Duodenal mucosa (tissue), 2 donors: Measurements from ENCODE around the gene SLC35F3.

ENCODE experiments used
- H3K27ac ChIP-seq: one replicate; pipeline ENCODE4 v1.7.0; 2013; ENCODE audit warnings: low read depth, low read length
- H3K27me3 ChIP-seq, 2 donors: one replicate each; pipeline ENCODE4 v1.7.0; 2013; ENCODE audit warnings: low read length in 2 of 2, control low read depth in 1 of 2; ENCODE audit not compliant: insufficient read depth in 2 of 2, control insufficient read depth in 1 of 2
- H3K36me3 ChIP-seq, 2 donors: one replicate each; pipeline ENCODE4 v1.7.0; 2013; ENCODE audit warnings: low read length in 2 of 2, control low read depth in 1 of 2; ENCODE audit not compliant: insufficient read depth in 2 of 2, control insufficient read depth in 1 of 2
- H3K4me1 ChIP-seq, 2 donors: one replicate each; pipeline ENCODE4 v1.7.0; 2013; ENCODE audit warnings: low read length in 2 of 2, control low read depth in 1 of 2; ENCODE audit not compliant: insufficient read depth in 2 of 2, control insufficient read depth in 1 of 2
- H3K4me3 ChIP-seq, 2 donors: one replicate each; pipeline ENCODE4 v1.7.0; 2013; ENCODE audit warnings: low read length in 2 of 2, low read depth in 1 of 2
- H3K9ac ChIP-seq, 2 donors: one replicate each; pipeline ENCODE4 v1.7.0; 2013; ENCODE audit warnings: low read length in 2 of 2, low read depth in 1 of 2
- H3K9me3 ChIP-seq, 2 donors: one replicate each; pipeline ENCODE4 v1.7.0; 2013; ENCODE audit warnings: low read length in 2 of 2, control low read depth in 1 of 2; ENCODE audit not compliant: control insufficient read depth in 1 of 2

SLC35F3 gene

GRCh38 chr1:234325878-234326496 is 421.5 kb downstream of the SLC35F3 start:
- Histone ChIP-seq H3K9ac (no peak overlapping the region), H3K4me3 (peak overlapping the region; percentile 43 to 57), H3K27me3 (peaks cover 7 to 26% of the 10 kb centered on the region in 2 donors), H3K4me1 (no peaks in the 10 kb centered on the region), H3K9me3 (no peaks in the 10 kb centered on the region), H3K27ac (no peak overlapping the region), H3K36me3 (no peaks in the 10 kb centered on the region)

GRCh38 chr1:234326497-234327366 is 422.3 kb downstream of the SLC35F3 start:
- Histone ChIP-seq H3K4me1 (no peaks in the 10 kb centered on the region), H3K27ac (no peak overlapping the region), H3K9me3 (no peaks in the 10 kb centered on the region), H3K4me3 (peak overlapping the region; percentile 43 to 57), H3K27me3 (peaks cover 7 to 27% of the 10 kb centered on the region in 2 donors), H3K9ac (no peak overlapping the region), H3K36me3 (no peaks in the 10 kb centered on the region)

- H3K4me1 ChIP-seq = no peaks in the 10 kb centered on the region
- H3K27me3 ChIP-seq = peaks cover 7 to 32% of the 10 kb centered on the region in 2 donors
- H3K36me3 ChIP-seq = no peaks in the 10 kb centered on the region
- no peak overlapping the region for H3K27ac ChIP-seq
- no peak overlapping the region for H3K4me3 ChIP-seq
- no peak overlapping the region for H3K9ac ChIP-seq
- H3K9me3 ChIP-seq = no peaks in the 10 kb centered on the region
These were observed 423.2 kb downstream of the SLC35F3 start for GRCh38 chr1:234327577-234328164.

DNA sequence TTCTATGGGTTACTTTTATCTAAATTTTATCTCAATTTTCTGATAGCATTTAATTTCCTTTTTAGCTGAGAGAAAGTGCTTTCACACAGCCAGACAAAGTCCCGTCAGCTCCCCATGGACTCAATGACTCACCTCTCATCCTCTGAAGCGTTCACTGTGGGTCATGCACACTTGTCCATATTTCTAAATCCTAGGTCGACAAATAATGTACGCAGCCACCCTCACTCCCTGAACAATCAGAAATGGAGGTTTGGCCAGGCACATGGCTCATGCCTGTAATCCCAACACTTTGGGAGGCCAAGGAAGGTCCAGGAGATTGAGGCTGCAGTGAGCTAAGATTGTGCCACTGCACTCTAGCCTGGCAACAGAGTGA is 426.4 kb downstream of the SLC35F3 start:
- Histone ChIP-seq H3K4me1 (no peaks in the 10 kb centered on the region), H3K9ac (no peak overlapping the region), H3K27me3 (peaks cover 0 to 13% of the 10 kb centered on the region in 2 donors), H3K9me3 (peaks cover 0 to under 1% of the 10 kb centered on the region in 2 donors), H3K27ac (no peak overlapping the region), H3K36me3 (no peaks in the 10 kb centered on the region), H3K4me3 (no peak overlapping the region)

DNA sequence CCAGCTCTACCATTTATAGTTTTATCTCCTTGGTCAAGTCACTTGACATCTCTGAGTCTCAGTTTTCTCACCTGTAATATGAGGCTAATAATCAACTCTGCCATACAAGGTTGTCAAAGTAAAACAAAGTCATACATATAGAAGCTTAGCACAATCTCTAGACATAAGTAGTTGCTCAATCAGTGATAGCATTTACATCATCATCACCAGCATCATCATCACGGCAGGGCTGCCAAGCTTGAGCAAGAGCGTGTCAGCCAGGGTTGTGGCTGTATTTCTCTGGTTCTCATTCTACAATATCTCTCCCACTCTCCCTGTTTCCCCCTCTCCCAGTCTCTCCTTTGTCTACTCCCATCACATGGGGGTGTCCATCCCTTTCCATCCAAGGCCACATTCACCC is 427.0 kb downstream of the SLC35F3 start:
- Histone ChIP-seq H3K27me3 (peaks cover 0 to 8% of the 10 kb centered on the region in 2 donors), H3K27ac (no peak overlapping the region), H3K36me3 (no peaks in the 10 kb centered on the region), H3K4me3 (no peak overlapping the region), H3K9ac (no peak overlapping the region), H3K9me3 (peaks cover 0 to 7% of the 10 kb centered on the region in 2 donors), H3K4me1 (no peaks in the 10 kb centered on the region)

DNA sequence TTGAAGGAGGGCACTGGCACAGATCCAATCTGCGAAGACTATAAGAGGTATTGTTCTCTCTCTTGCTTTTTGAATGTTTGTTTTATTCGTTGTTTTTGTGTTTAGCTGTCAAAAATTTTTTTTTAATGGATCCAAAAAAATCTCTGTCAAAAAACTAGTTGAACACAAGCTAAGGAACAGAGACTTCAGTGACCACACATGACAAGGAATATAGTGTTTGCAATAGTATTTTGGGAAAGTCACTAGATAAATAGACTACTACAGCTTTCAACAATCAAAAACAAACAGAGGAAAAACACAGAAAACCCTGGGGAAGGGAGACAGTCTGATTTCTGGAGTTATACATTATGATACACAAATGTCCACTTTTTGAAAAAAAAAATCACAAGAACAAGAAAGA is 431.9 kb downstream of the SLC35F3 start:
- H3K27me3 ChIP-seq = peaks cover 0 to 7% of the 10 kb centered on the region in 2 donors
- H3K9ac ChIP-seq = no peak overlapping the region
- peaks cover 0 to 27% of the 10 kb centered on the region in 2 donors for H3K9me3 ChIP-seq
- no peaks in the 10 kb centered on the region for H3K36me3 ChIP-seq
- no peak overlapping the region for H3K27ac ChIP-seq
- no peak overlapping the region for H3K4me3 ChIP-seq
- no peaks in the 10 kb centered on the region for H3K4me1 ChIP-seq

GRCh38 chr1:234337233-234337632 is 432.8 kb downstream of the SLC35F3 start:
- Histone ChIP-seq H3K36me3 (no peaks in the 10 kb centered on the region), H3K9me3 (peaks cover 0 to 27% of the 10 kb centered on the region in 2 donors), H3K4me1 (no peaks in the 10 kb centered on the region), H3K4me3 (no peak overlapping the region), H3K9ac (no peak overlapping the region), H3K27ac (no peak overlapping the region), H3K27me3 (peaks cover 0 to 2% of the 10 kb centered on the region in 2 donors)

- H3K36me3 ChIP-seq = no peaks in the 10 kb centered on the region
- no peak overlapping the region for H3K4me3 ChIP-seq
- H3K27me3 ChIP-seq = no peaks in the 10 kb centered on the region
- H3K27ac ChIP-seq = no peak overlapping the region
- no peak overlapping the region for H3K9ac ChIP-seq
- no peaks in the 10 kb centered on the region for H3K4me1 ChIP-seq
- peaks cover 0 to 27% of the 10 kb centered on the region in 2 donors for H3K9me3 ChIP-seq
These were observed 436.1 kb downstream of the SLC35F3 start for GRCh38 chr1:234340528-234340927.

DNA sequence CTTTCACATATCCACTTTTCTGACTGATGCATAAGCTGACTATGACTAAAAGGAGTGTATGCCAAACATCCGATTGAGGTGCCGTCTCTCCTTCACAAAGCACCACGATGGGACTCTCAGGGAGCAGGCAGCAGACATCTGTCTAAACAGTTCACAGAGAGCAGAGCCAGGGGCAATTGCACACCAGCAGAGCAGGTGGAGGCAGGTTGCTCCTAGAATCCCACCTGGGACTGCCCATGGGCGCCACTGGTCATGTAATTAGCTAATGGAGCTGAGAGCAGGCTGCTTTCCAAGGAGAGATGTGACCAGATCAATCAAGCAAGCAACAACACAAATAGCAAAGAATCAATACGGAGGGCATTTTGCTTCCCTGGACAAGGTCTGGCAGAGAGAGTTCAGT is 438.3 kb downstream of the SLC35F3 start:
- Histone ChIP-seq H3K9me3 (peaks cover 0 to 10% of the 10 kb centered on the region in 2 donors), H3K36me3 (no peaks in the 10 kb centered on the region), H3K27me3 (no peaks in the 10 kb centered on the region), H3K27ac (no peak overlapping the region), H3K4me1 (no peaks in the 10 kb centered on the region), H3K4me3 (no peak overlapping the region), H3K9ac (no peak overlapping the region)

GRCh38 chr1:234345237-234345636 is 440.8 kb downstream of the SLC35F3 start:
- Histone ChIP-seq H3K9ac (no peak overlapping the region), H3K9me3 (no peaks in the 10 kb centered on the region), H3K4me3 (no peak overlapping the region), H3K27me3 (peaks cover 6 to 10% of the 10 kb centered on the region in 2 donors), H3K36me3 (no peaks in the 10 kb centered on the region), H3K27ac (no peak overlapping the region), H3K4me1 (no peaks in the 10 kb centered on the region)
